Breast epithelium (tissue), 4 donors: Measurements from ENCODE around the gene THAP2. TPM values are rescaled to one million over a fixed set of nuclear protein-coding genes. Genes with fewer than 3 reads are reported as not detected.

Source experiments
- DNase-seq, 2 donors: peaks; one replicate each; pipeline ENCODE4 v3.0.0-alpha.2; 2019; ENCODE audit warnings: low spot score in 2 of 2
- H3K27ac ChIP-seq, 2 donors: fragments of 200-600 bp; sonication (generic) in 1 of 2; one replicate each; pipeline ENCODE4 v1.5.1; 2016 to 2019; ENCODE audit warnings: mild to moderate bottlenecking in 1 of 2
- H3K27me3 ChIP-seq, 2 donors: fragments of 200-600 bp; sonication (generic) in 1 of 2; one replicate each; pipeline versions ENCODE4 v1.5.1 to v1.6.0; 2017 to 2019; ENCODE audit warnings: control low read depth in 1 of 2, mild to moderate bottlenecking in 1 of 2
- H3K36me3 ChIP-seq: fragments of 200-600 bp; one replicate; pipeline ENCODE4 v1.5.1; 2019
- H3K4me1 ChIP-seq, 2 donors: fragments of 200-600 bp; sonication (generic); one replicate each; pipeline ENCODE4 v1.5.1; 2016 to 2019; ENCODE audit warnings: control low read depth in 1 of 2
- H3K4me3 ChIP-seq, 3 donors: fragments of 200-600 bp; sonication (generic); 1 replicate in 2 of 3; 2 replicates in 1 of 3; pipeline ENCODE4 v1.5.1; 2016 to 2019; ENCODE audit warnings: mild to moderate bottlenecking in 3 of 3, moderate library complexity in 2 of 3
- H3K9me3 ChIP-seq, 2 donors: fragments of 200-600 bp; sonication (generic) in 1 of 2; one replicate each; pipeline ENCODE4 v1.5.1; 2016 to 2019; ENCODE audit warnings: control low read depth in 1 of 2
- CTCF ChIP-seq, 3 donors: fragments of 450-650 bp; IDR thresholded peaks; one replicate each; pipeline ENCODE4 v1.5.1; 2016 to 2017; ENCODE audit warnings: antibody characterized with exemption in 3 of 3, mild to moderate bottlenecking in 3 of 3, moderate library complexity in 3 of 3
- POLR2A ChIP-seq: fragments of 450-650 bp; IDR thresholded peaks from one replicate; pipeline ENCODE4 v1.6.1; 2016; ENCODE audit warnings: antibody characterized with exemption, mild to moderate bottlenecking, moderate library complexity
- POLR2AphosphoS5 ChIP-seq, 3 donors: sonication (generic); formaldehyde crosslinking; IDR thresholded peaks; one replicate each; pipeline ENCODE4 v1.6.1; 2017; ENCODE audit warnings: antibody characterized with exemption in 3 of 3
- intact Hi-C: fragments of 100-400 bp; cut with DNase I; formaldehyde crosslinking; loops from one replicate; pipeline ENCODE4 v1.15.1; 2023; ENCODE audit warnings: low total_unique reads
- total RNA-seq, 3 donors: library from RNA; depleted of rRNA; stranded (reverse); fragments of >200 nt; gene quantifications; one replicate each; pipeline ENCODE4 v1.1.0, GENCODE V29; 2016

The THAP2 gene
- total RNA-seq, 3 donors from 2014 or later = 2.6 to 8.2 (median 2.6) TPM

GRCh38 chr12:71641390-71641789, 22.7 kb upstream of the THAP2 start:
- Histone ChIP-seq H3K36me3 (no peaks in the 10 kb centered on the region), H3K4me1 (no peaks in the 10 kb centered on the region), H3K9me3 (no peaks in the 10 kb centered on the region), H3K4me3 (no peak overlapping the region), H3K27ac (no peak overlapping the region), H3K27me3 (no peaks in the 10 kb centered on the region)
- intact Hi-C loops = no loop called here
- no peak for TF ChIP-seq CTCF (IDR thresholded peaks at IDR 0.05)
- DNase-seq = no peak

GRCh38 chr12:71642264-71642663, 21.8 kb upstream of the THAP2 start:
- H3K4me3 ChIP-seq = no peak overlapping the region
- H3K27ac ChIP-seq = no peak overlapping the region
- TF ChIP-seq CTCF (IDR thresholded peaks at IDR 0.05) (no peak), POLR2AphosphoS5 (IDR thresholded peaks at IDR 0.05) (no peak), POLR2A (no peak)
- intact Hi-C loops = no loop called here
- H3K4me1 ChIP-seq = no peaks in the 10 kb centered on the region
- H3K27me3 ChIP-seq = no peaks in the 10 kb centered on the region
- no peaks in the 10 kb centered on the region for H3K36me3 ChIP-seq
- DNase-seq = no peak
- no peaks in the 10 kb centered on the region for H3K9me3 ChIP-seq

GRCh38 chr12:71645268-71645667, 18.8 kb upstream of the THAP2 start:
- intact Hi-C loops = no loop called here

GRCh38 chr12:71646512-71646911, 17.6 kb upstream of the THAP2 start:
- intact Hi-C loops = no loop called here

More at GRCh38 chr12:71645268-71645667, 18.8 kb upstream of the THAP2 start:
- Histone ChIP-seq H3K27ac (no peak overlapping the region), H3K27me3 (no peaks in the 10 kb centered on the region), H3K4me1 (no peaks in the 10 kb centered on the region), H3K4me3 (no peak overlapping the region), H3K9me3 (no peaks in the 10 kb centered on the region), H3K36me3 (no peaks in the 10 kb centered on the region)
- DNase-seq = no peak
- TF ChIP-seq POLR2AphosphoS5 (IDR thresholded peaks at IDR 0.05) (no peak), POLR2A (no peak), CTCF (IDR thresholded peaks at IDR 0.05) (no peak)

GRCh38 chr12:71648537-71648936, 15.6 kb upstream of the THAP2 start:
- no peaks in the 10 kb centered on the region for H3K9me3 ChIP-seq
- no peaks in the 10 kb centered on the region for H3K4me1 ChIP-seq
- intact Hi-C loops = no loop called here
- TF ChIP-seq POLR2A = no peak
- no peak for TF ChIP-seq CTCF (IDR thresholded peaks at IDR 0.05)
- no peak for TF ChIP-seq POLR2AphosphoS5 (IDR thresholded peaks at IDR 0.05)
- no peaks in the 10 kb centered on the region for H3K36me3 ChIP-seq
- H3K4me3 ChIP-seq = no peak overlapping the region
- DNase-seq = no peak
- no peaks in the 10 kb centered on the region for H3K27me3 ChIP-seq
- no peak overlapping the region for H3K27ac ChIP-seq

More at GRCh38 chr12:71646512-71646911, 17.6 kb upstream of the THAP2 start:
- H3K27me3 ChIP-seq = no peaks in the 10 kb centered on the region
- H3K27ac ChIP-seq = no peak overlapping the region
- no peak for TF ChIP-seq POLR2A
- TF ChIP-seq POLR2AphosphoS5 (IDR thresholded peaks at IDR 0.05) = no peak
- no peak for TF ChIP-seq CTCF (IDR thresholded peaks at IDR 0.05)
- H3K4me1 ChIP-seq = no peaks in the 10 kb centered on the region
- no peak overlapping the region for H3K4me3 ChIP-seq
- H3K36me3 ChIP-seq = no peaks in the 10 kb centered on the region
- H3K9me3 ChIP-seq = no peaks in the 10 kb centered on the region
- no peak for DNase-seq
